Panc1 (cell line): ENCODE measurements around the gene PRPSAP2. TPM values are rescaled to one million over a fixed set of nuclear protein-coding genes. Genes with fewer than 3 reads are reported as not detected.

ENCODE experiments used
- ATAC-seq: fragments of 200-7000 bp; cut with Tn5 transposase; 2 replicates; pipeline ENCODE4 v1.9.1; 2020; ENCODE audit warnings: mild to moderate bottlenecking, moderate library complexity
- BruUV-seq: library from RNA; stranded (reverse); fragments of 400-500 nt; replicated peaks from 2 replicates; lab custom pipeline; 2021; lab: Mats Ljungman, UMichigan
- CTCF ChIA-PET: fragments of 300-600 bp; sonication (Branson Sonifier 250); formaldehyde crosslinking; loops from one replicate; lab custom pipeline; 2022; ENCODE audit warnings: antibody characterized with exemption; lab: Charles Lee
- POLR2A ChIA-PET: fragments of 300-600 bp; sonication (Branson Sonifier 250); formaldehyde crosslinking; loops from one replicate; lab custom pipeline; 2022; ENCODE audit warnings: antibody characterized with exemption; lab: Charles Lee
- DNase-seq: peaks from one replicate; pipeline ENCODE4 v3.0.0-alpha.2; 2010; ENCODE audit warnings: low read depth, low spot score
- H3K27ac ChIP-seq: 2 replicates; pipeline ENCODE4 v1.5.1; 2011; ENCODE audit warnings: mild to moderate bottlenecking, low read length, inconsistent platforms
- H3K27me3 ChIP-seq: fragments of 200-500 bp; sonication (Bioruptor generic); 2 replicates; pipeline ENCODE4 v1.6.0; 2014; ENCODE audit warnings: low read length, inconsistent platforms; ENCODE audit not compliant: control insufficient read depth, insufficient read depth
- H3K36me3 ChIP-seq: fragments of 200-500 bp; sonication (Bioruptor generic); 2 replicates; pipeline ENCODE4 v1.5.1; 2014; ENCODE audit warnings: inconsistent platforms, mild to moderate bottlenecking, low read length, moderate library complexity; ENCODE audit not compliant: control insufficient read depth, insufficient read depth
- H3K4me1 ChIP-seq: 2 replicates; pipeline ENCODE4 v1.5.1; 2011; ENCODE audit warnings: inconsistent platforms, mild to moderate bottlenecking, low read length, moderate library complexity; ENCODE audit not compliant: control insufficient read depth, insufficient read depth
- H3K4me3 ChIP-seq, 2 experiments: 2 replicates each; pipeline ENCODE4 v1.5.1; 2011 to 2012; ENCODE audit warnings: low read depth in 2 of 2, low read length in 2 of 2, mild to moderate bottlenecking in 2 of 2, inconsistent platforms in 1 of 2, moderate library complexity in 1 of 2
- H3K9me3 ChIP-seq: fragments of 200-500 bp; sonication (Bioruptor generic); 2 replicates; pipeline ENCODE4 v1.5.1; 2014; ENCODE audit warnings: low read depth, mild to moderate bottlenecking, inconsistent platforms, low read length, moderate library complexity; ENCODE audit not compliant: control insufficient read depth, insufficient read depth
- CTCF ChIP-seq: fragments of 450-650 bp; IDR thresholded peaks from 2 replicates; pipeline ENCODE4 v1.5.1; 2017; ENCODE audit warnings: mild to moderate bottlenecking
- POLR2AphosphoS5 ChIP-seq: IDR thresholded peaks from 2 replicates; pipeline ENCODE4 v1.6.1; 2012; ENCODE audit warnings: mild to moderate bottlenecking, low read depth, low read length, moderate library complexity
- REST ChIP-seq, 2 experiments: IDR thresholded peaks; 2 replicates each; pipeline ENCODE4 v1.6.1; 2011 to 2012; ENCODE audit warnings: low read depth in 2 of 2, control low read depth in 1 of 2, low read length in 1 of 2, mild to moderate bottlenecking in 1 of 2, moderate library complexity in 1 of 2; ENCODE audit not compliant: insufficient read depth in 1 of 2
- SIN3A ChIP-seq: IDR thresholded peaks from 2 replicates; pipeline ENCODE4 v1.6.1; 2012; ENCODE audit warnings: low read depth, mild to moderate bottlenecking, low read length, moderate library complexity, borderline replicate concordance; ENCODE audit not compliant: insufficient read depth
- TCF7L2 ChIP-seq: IDR thresholded peaks from 2 replicates; pipeline ENCODE4 v1.6.1; 2011; ENCODE audit warnings: mild to moderate bottlenecking, low read depth, low read length, inconsistent platforms
- in situ Hi-C: cut with HindIII; loops from 2 replicates; pipeline ENCODE4 v1.10.0; 2016; ENCODE audit warnings: low sequenced_read_pairs, low pct_unique_long_range_greater_than_20kb
- intact Hi-C: fragments of 100-400 bp; cut with micrococcal nuclease; formaldehyde crosslinking; loops from one replicate; pipeline ENCODE4 v1.10.0; 2022; ENCODE audit not compliant: unreplicated experiment
- total RNA-seq: library from RNA; stranded (reverse); gene quantifications from one replicate; pipeline ENCODE4 v1.2.1, GENCODE V29; 2021; ENCODE audit not compliant: unreplicated experiment

PRPSAP2 gene
- total RNA-seq, 1 experiment from 2014 or later, result 25.3 TPM

GRCh38 chr17:18919963-18920362 lies 62.0 kb downstream of the PRPSAP2 start:
- ATAC-seq, result 0 out of 2 replicates have a peak, but pooled peaks have one; percentile 42
- Histone ChIP-seq H3K36me3 (no peaks in the 10 kb centered on the region), H3K4me1 (no peaks in the 10 kb centered on the region), H3K27ac (no peak overlapping the region), H3K9me3 (no peaks in the 10 kb centered on the region), H3K4me3 (no peak overlapping the region), H3K27me3 (no peaks in the 10 kb centered on the region)
- no peak for DNase-seq
- TF ChIP-seq REST (IDR thresholded peaks at IDR 0.05; ENCODE audit: insufficient read depth in 1 of 2, low read depth in 2 of 2, low read length in 1 of 2), result no peak
- TF ChIP-seq CTCF, result no peak
- TF ChIP-seq TCF7L2, result no peak
- TF ChIP-seq SIN3A, result no peak
- TF ChIP-seq POLR2AphosphoS5, result no peak
- ChIA-PET POLR2A (no interaction called here), CTCF (no interaction called here)
- intact Hi-C loops, result no loop called here
- in situ Hi-C loops, result no loop called here
- no TSS peak for BruUV-seq

GRCh38 chr17:18920911-18921441 lies 63.0 kb downstream of the PRPSAP2 start:
- in situ Hi-C loops (no loop called here), intact Hi-C loops (no loop called here)
- no peaks in the 10 kb centered on the region for H3K36me3 ChIP-seq
- no peak overlapping the region for H3K4me3 ChIP-seq
- H3K27ac ChIP-seq, result no peak overlapping the region
- BruUV-seq, result no TSS peak
- no peaks in the 10 kb centered on the region for H3K4me1 ChIP-seq
- no peaks in the 10 kb centered on the region for H3K9me3 ChIP-seq
- no peaks in the 10 kb centered on the region for H3K27me3 ChIP-seq
- no peak for TF ChIP-seq POLR2AphosphoS5
- TF ChIP-seq SIN3A, result no peak
- no peak for TF ChIP-seq TCF7L2
- TF ChIP-seq CTCF, result no peak
- no peak for TF ChIP-seq REST (IDR thresholded peaks at IDR 0.05; ENCODE audit: insufficient read depth in 1 of 2, low read depth in 2 of 2, low read length in 1 of 2)
- ATAC-seq (no peak), DNase-seq (no peak)
- POLR2A ChIA-PET, result no interaction called here
- CTCF ChIA-PET, result no interaction called here
